Endothelial cell of umbilical vein (primary cell): ENCODE results near the gene IST1. TPM values are rescaled to one million over a fixed set of nuclear protein-coding genes. Genes with fewer than 3 reads are reported as not detected.

Source experiments
- BruUV-seq: library from RNA; stranded (reverse); fragments of 400-500 nt; replicated peaks from 2 replicates; lab custom pipeline; 2021; lab: Mats Ljungman, UMichigan
- CTCF ChIA-PET: fragments of 300-600, 350-600 bp; sonication (Branson Sonifier 250); formaldehyde crosslinking; loops from one replicate; lab custom pipeline; 2021; ENCODE audit warnings: antibody characterized with exemption, inconsistent platforms; lab: Charles Lee
- POLR2A ChIA-PET: fragments of 300-600, 350-600 bp; sonication (Branson Sonifier 250); formaldehyde crosslinking; loops from one replicate; lab custom pipeline; 2021; ENCODE audit warnings: antibody characterized with exemption, inconsistent platforms; lab: Charles Lee
- DNase-seq: peaks from one replicate; pipeline ENCODE4 v3.0.0-alpha.2; 2011; ENCODE audit warnings: low read depth, low spot score
- FAIRE-seq: peaks from 2 replicates; lab custom pipeline; 2011; peaks lifted over from hg19 to GRCh38; lab: Jason Lieb, UNC
- H2AFZ ChIP-seq: 2 replicates; pipeline ENCODE4 v1.6.0; 2012; ENCODE audit warnings: low read depth, low read length, control low read depth, inconsistent platforms
- H3K27ac ChIP-seq: 2 replicates; pipeline ENCODE4 v1.5.1; 2011; ENCODE audit warnings: low read depth, mild to moderate bottlenecking, control low read depth, low read length, moderate library complexity; ENCODE audit not compliant: insufficient read depth
- H3K27me3 ChIP-seq, 2 experiments: 2 replicates each; pipeline versions ENCODE4 v1.6.0 to v1.6.1; 2011; ENCODE audit warnings: low read length in 2 of 2, mixed read lengths in 1 of 2; ENCODE audit not compliant: control insufficient read depth in 2 of 2, insufficient read depth in 2 of 2
- H3K36me3 ChIP-seq, 2 experiments: 2 replicates in 1 of 2; 3 replicates in 1 of 2; pipeline ENCODE4 v1.5.1; 2011; ENCODE audit warnings: low read length in 2 of 2, mild to moderate bottlenecking in 1 of 2, moderate library complexity in 1 of 2; ENCODE audit not compliant: control insufficient read depth in 2 of 2, insufficient read depth in 2 of 2; ENCODE audit errors: extremely low read depth in 1 of 2
- H3K4me1 ChIP-seq: 3 replicates; pipeline ENCODE4 v1.5.1; 2011; ENCODE audit warnings: mild to moderate bottlenecking, low read length; ENCODE audit not compliant: control insufficient read depth, insufficient read depth; ENCODE audit errors: extremely low read depth
- H3K4me2 ChIP-seq: 2 replicates; pipeline ENCODE4 v1.6.1; 2011; ENCODE audit warnings: low read length, control low read depth, mixed read lengths; ENCODE audit not compliant: insufficient read depth
- H3K4me3 ChIP-seq, 3 experiments: fragments of 200-600 bp in 1 of 3; sonication (generic), shearing (Covaris generic) in 1 of 3; replicated peaks in 1 of 3; 2 replicates each; pipeline ENCODE4 v1.5.1; 2011 to 2016; ENCODE audit warnings: control low read depth in 3 of 3, low read length in 3 of 3, mild to moderate bottlenecking in 2 of 3, inconsistent platforms in 1 of 3, low read depth in 1 of 3, moderate library complexity in 1 of 3; ENCODE audit not compliant: insufficient read depth in 1 of 3
- H3K79me2 ChIP-seq: 2 replicates; pipeline ENCODE4 v1.6.0; 2012; ENCODE audit warnings: low read length, inconsistent platforms; ENCODE audit not compliant: control insufficient read depth, insufficient read depth
- H3K9ac ChIP-seq: replicated peaks from 2 replicates; pipeline ENCODE3; 2011; ENCODE audit warnings: low read length, control low read depth; ENCODE audit not compliant: insufficient read depth; ENCODE audit errors: extremely low read depth
- H3K9me1 ChIP-seq: replicated peaks from 3 replicates; pipeline ENCODE4 v1.6.0; 2011; ENCODE audit warnings: mild to moderate bottlenecking, low read length; ENCODE audit not compliant: control insufficient read depth, insufficient read depth; ENCODE audit errors: extremely low read depth
- H3K9me3 ChIP-seq: replicated peaks from 2 replicates; pipeline ENCODE4 v1.5.1; 2012; ENCODE audit warnings: low read length, inconsistent platforms; ENCODE audit not compliant: control insufficient read depth, insufficient read depth
- H4K20me1 ChIP-seq: replicated peaks from 2 replicates; pipeline ENCODE3; 2011; ENCODE audit warnings: mild to moderate bottlenecking, low read length; ENCODE audit not compliant: control insufficient read depth, insufficient read depth; ENCODE audit errors: extremely low read depth
- EZH2 ChIP-seq: IDR thresholded peaks from 2 replicates; pipeline ENCODE4 v1.6.1; 2012; ENCODE audit warnings: borderline replicate concordance, low read depth, mild to moderate bottlenecking, moderate library complexity, low read length, inconsistent platforms; ENCODE audit not compliant: severe bottlenecking
- FOS ChIP-seq: IDR thresholded peaks from 2 replicates; pipeline ENCODE4 v1.6.1; 2011; ENCODE audit warnings: mild to moderate bottlenecking, low read length, moderate library complexity, borderline replicate concordance; ENCODE audit not compliant: insufficient read depth
- GATA2 ChIP-seq: IDR thresholded peaks from 2 replicates; pipeline ENCODE4 v1.7.0; 2011; ENCODE audit warnings: low read depth, mild to moderate bottlenecking, moderate library complexity, mixed read lengths, low read length; ENCODE audit not compliant: insufficient read length, insufficient read depth
- JUN ChIP-seq: IDR thresholded peaks from 2 replicates; pipeline ENCODE4 v1.6.1; 2011; ENCODE audit warnings: borderline replicate concordance, low read depth; ENCODE audit not compliant: insufficient read length, insufficient read depth
- MYC ChIP-seq: IDR thresholded peaks from one replicate; pipeline ENCODE4 v1.6.1; 2011; ENCODE audit warnings: mild to moderate bottlenecking, low read depth, low read length
- POLR2A ChIP-seq: IDR thresholded peaks from 2 replicates; pipeline ENCODE4 v1.6.1; 2012; ENCODE audit warnings: low read depth, mild to moderate bottlenecking, control low read depth, low read length
- POLR2AphosphoS5 ChIP-seq: IDR thresholded peaks from 2 replicates; pipeline ENCODE4 v1.6.1; 2012; ENCODE audit warnings: low read depth, mild to moderate bottlenecking, control low read depth, low read length, moderate library complexity; ENCODE audit not compliant: insufficient read depth
- dilution Hi-C: fragments of 300-500 bp; cut with MboI; formaldehyde crosslinking; loops from one replicate; pipeline ENCODE4 v1.15.0; 2019; ENCODE audit warnings: low sequenced_read_pairs; ENCODE audit not compliant: extremely low pct_ligation_motif_present
- intact Hi-C: fragments of 100-400 bp; cut with micrococcal nuclease; formaldehyde crosslinking; loops from one replicate; pipeline ENCODE4 v1.10.0; 2022
- polyA plus RNA-seq, 4 experiments: library from polyadenylated mRNA; depleted of rRNA in 3 of 4; stranded (reverse) in 3 of 4; unstranded in 1 of 4; fragments of >200 nt; gene quantifications; 2 replicates each; pipeline versions ENCODE4 v1.2.1 to v1.2.3, GENCODE V29; 2011 to 2012; ENCODE audit warnings: missing spikeins in 1 of 4
- total RNA-seq: library from RNA; stranded (reverse); gene quantifications from 2 replicates; pipeline ENCODE4 v1.2.3, GENCODE V29; 2021
- TF ChIP-seq, protein P1 (sequence below): IDR thresholded peaks from 2 replicates; pipeline ENCODE4 v1.6.1; 2011; ENCODE audit not compliant: insufficient read depth, insufficient read length
- TF ChIP-seq, protein P2 (sequence below), 2 donors: IDR thresholded peaks; 1 replicate in 1 of 2; 2 replicates in 1 of 2; pipeline ENCODE4 v1.5.1; 2011; ENCODE audit warnings: low read length in 2 of 2, mild to moderate bottlenecking in 2 of 2, moderate library complexity in 2 of 2, control low read depth in 1 of 2, inconsistent platforms in 1 of 2, low read depth in 1 of 2; ENCODE audit not compliant: insufficient read depth in 1 of 2; ENCODE audit errors: extremely low read depth in 1 of 2

IST1 gene
- total and polyA plus RNA-seq, 2 donors (not counting 3 experiments of a cell fraction or from before 2014, with no cell fraction given) = 145 to 165 TPM

DNA sequence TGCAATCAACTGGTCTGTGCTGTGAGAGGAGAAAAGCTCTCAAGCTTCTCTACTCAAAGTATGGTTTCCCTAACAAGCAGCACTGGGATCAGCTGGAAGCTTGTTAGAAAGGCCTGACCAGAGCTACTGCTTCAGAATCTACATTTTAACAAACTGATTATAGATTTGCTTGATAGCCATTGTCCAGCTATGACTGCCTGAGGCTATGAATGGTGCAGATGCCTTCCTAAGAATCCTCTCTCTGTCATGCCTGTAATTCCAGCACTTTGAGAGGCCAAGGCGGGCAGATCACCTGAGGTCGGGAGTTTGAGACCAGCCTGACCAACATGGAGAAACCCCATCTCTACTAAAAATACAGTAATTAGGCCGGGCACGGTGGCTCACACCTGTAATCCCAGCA, 76.2 kb downstream of the IST1 start:
- H2AFZ ChIP-seq = no peak overlapping the region
- intact Hi-C loops (no loop called here), dilution Hi-C loops (no loop called here)
- ChIA-PET CTCF (interaction anchor here (0.6 to 4.2 kb wide), 3 partner anchors 10 to 89 kb away, joined by 3 to 29 read pairs (median 3); no protein-coding TSS in a partner anchor), POLR2A (no interaction called here)
- no peak overlapping the region for H3K9ac ChIP-seq
- no peak overlapping the region for H3K27ac ChIP-seq
- no peak overlapping the region for H3K4me3 ChIP-seq
- H3K79me2 ChIP-seq = no peaks in the 10 kb centered on the region
- no peaks in the 10 kb centered on the region for H3K4me1 ChIP-seq
- DNase-seq = no peak
- H4K20me1 ChIP-seq = no peaks in the 10 kb centered on the region
- no peak overlapping the region for H3K4me2 ChIP-seq
- no peaks in the 10 kb centered on the region for H3K36me3 ChIP-seq
- no peaks in the 10 kb centered on the region for H3K9me1 ChIP-seq
- no peak for FAIRE-seq
- H3K27me3 ChIP-seq = no peaks in the 10 kb centered on the region
- BruUV-seq = no TSS peak
- TF ChIP-seq FOS (no peak), MYC (no peak), GATA2 (no peak), JUN (no peak), EZH2 (no peak), POLR2AphosphoS5 (no peak), POLR2A (no peak)
- TF ChIP-seq, protein P1, sequence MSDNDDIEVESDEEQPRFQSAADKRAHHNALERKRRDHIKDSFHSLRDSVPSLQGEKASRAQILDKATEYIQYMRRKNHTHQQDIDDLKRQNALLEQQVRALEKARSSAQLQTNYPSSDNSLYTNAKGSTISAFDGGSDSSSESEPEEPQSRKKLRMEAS = no peak
- TF ChIP-seq, protein P2, sequence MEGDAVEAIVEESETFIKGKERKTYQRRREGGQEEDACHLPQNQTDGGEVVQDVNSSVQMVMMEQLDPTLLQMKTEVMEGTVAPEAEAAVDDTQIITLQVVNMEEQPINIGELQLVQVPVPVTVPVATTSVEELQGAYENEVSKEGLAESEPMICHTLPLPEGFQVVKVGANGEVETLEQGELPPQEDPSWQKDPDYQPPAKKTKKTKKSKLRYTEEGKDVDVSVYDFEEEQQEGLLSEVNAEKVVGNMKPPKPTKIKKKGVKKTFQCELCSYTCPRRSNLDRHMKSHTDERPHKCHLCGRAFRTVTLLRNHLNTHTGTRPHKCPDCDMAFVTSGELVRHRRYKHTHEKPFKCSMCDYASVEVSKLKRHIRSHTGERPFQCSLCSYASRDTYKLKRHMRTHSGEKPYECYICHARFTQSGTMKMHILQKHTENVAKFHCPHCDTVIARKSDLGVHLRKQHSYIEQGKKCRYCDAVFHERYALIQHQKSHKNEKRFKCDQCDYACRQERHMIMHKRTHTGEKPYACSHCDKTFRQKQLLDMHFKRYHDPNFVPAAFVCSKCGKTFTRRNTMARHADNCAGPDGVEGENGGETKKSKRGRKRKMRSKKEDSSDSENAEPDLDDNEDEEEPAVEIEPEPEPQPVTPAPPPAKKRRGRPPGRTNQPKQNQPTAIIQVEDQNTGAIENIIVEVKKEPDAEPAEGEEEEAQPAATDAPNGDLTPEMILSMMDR (IDR thresholded peaks at IDR 0.05; ENCODE audit: extremely low read depth in 1 of 2, insufficient read depth in 1 of 2, low read depth in 1 of 2, low read length in 2 of 2) = no peak
- H3K9me3 ChIP-seq = no peaks in the 10 kb centered on the region
